Measurements from ENCODE around the gene RAB40C.
"Not testable (repeated sequence)": the region's sequence is repeated elsewhere in the genome, so short reads cannot be mapped to it uniquely, and the experiment has no call there.

RAB40C gene

DNA sequence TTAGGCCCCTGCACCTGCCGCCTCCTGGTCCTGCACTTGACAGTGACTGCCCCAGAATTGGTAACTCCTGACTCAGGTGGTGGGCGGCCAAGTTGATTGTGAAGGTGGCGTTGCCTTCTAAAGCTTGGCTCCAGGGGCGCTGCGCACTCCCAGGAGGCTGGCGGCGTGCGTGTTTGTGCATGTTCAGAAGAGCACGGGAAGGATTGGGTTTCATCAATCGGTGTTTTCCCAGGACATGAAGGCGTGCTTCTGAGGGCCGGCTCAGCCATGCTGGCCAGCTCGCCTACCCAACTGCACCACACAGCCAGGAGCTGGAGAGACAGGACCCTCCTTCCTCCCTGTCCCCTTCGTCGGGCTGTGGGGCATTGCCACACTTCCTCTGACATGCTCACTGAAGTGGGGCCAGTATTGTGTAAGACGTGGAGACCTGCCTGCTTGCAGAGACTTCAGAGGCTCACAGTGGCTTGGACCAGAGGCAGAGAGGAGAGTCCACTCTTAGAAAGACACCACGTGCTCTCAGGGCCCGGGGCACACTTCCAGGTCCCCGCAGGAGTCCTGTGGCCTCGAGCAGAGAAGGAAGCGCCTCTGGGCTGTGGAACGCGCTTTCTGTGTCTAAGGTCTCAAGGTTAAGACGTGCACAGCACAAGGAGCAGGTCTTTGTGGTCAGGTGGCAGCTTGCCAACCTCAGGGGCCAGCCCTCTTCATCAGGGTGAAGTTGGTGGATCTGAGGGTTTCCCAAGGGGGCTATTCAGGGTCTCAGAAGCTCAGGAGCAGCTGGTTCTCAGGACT, 2.8 kb downstream of the RAB40C start:
- Histone ChIP-seq H3K36me3 (ENCODE audit: control insufficient read depth, insufficient read depth, low read length) (peaks cover 8% of the 10 kb centered on the region), H3K27ac (ENCODE audit: low read depth, low read length) (no peak overlapping the region), H3K4me3 (ENCODE audit: low read length) (peak overlapping the region; percentile 21), H3K4me1 (ENCODE audit: control insufficient read depth, insufficient read depth, low read length) (peaks cover 15% of the 10 kb centered on the region), H3K9ac (ENCODE audit: low read length) (peak overlapping the region; percentile 27), H3K27me3 (ENCODE audit: control insufficient read depth, insufficient read depth, low read length) (no peaks in the 10 kb centered on the region)

DNA sequence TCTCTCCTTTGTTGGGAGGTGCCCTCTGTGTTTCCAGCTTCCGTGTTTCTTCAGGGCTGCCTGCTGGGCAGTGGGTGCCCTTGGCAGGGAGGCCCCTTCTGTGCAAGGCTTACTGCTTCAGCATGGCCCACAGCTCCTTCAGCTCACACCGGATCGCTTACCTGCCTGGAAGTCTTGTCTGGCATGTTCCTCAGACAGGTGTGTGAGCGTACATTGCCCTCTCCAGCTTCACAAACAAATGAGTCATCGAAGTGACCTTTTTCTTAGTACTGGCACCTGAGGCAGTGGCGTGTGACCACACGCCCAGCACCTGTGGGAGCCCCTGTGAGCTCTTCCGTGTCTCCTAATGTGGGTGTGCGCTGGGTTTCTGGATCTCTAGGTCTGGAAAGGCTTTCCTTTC, 3.5 kb downstream of the RAB40C start:
- no peak overlapping the region for H3K27ac ChIP-seq (ENCODE audit: low read depth, low read length)
- peaks cover 8% of the 10 kb centered on the region for H3K36me3 ChIP-seq (ENCODE audit: control insufficient read depth, insufficient read depth, low read length)
- H3K9ac ChIP-seq (ENCODE audit: low read length), result no peak overlapping the region
- H3K4me1 ChIP-seq (ENCODE audit: control insufficient read depth, insufficient read depth, low read length), result peaks cover 10% of the 10 kb centered on the region
- H3K4me3 ChIP-seq (ENCODE audit: low read length), result no peak overlapping the region
- no peaks in the 10 kb centered on the region for H3K27me3 ChIP-seq (ENCODE audit: control insufficient read depth, insufficient read depth, low read length)

DNA sequence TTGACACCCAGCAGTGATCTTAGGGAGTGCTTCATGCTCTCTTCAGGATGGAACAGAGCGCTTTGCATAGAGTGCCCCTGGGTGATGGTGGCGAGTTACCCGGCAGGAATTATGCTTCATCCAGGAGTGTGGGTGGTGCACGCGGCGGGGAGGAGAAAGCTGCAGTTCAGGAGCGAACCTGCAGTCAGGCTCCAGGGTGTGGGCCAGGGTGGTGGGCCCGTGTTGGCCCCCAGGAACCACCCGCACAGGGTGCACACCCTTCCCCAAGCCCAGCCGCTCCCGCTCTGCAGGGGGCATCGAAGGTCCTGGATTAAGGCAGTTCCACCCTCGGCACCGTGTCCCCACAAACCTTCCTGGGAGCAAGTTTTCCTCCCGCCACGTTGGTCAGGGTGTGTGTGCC, 3.9 kb downstream of the RAB40C start:
- Histone ChIP-seq H3K27ac (ENCODE audit: low read depth, low read length) (no peak overlapping the region), H3K9ac (ENCODE audit: low read length) (no peak overlapping the region), H3K4me3 (ENCODE audit: low read length) (peak overlapping the region; percentile 2), H3K27me3 (ENCODE audit: control insufficient read depth, insufficient read depth, low read length) (no peaks in the 10 kb centered on the region), H3K4me1 (ENCODE audit: control insufficient read depth, insufficient read depth, low read length) (peaks cover 9% of the 10 kb centered on the region), H3K36me3 (ENCODE audit: control insufficient read depth, insufficient read depth, low read length) (peaks cover 8% of the 10 kb centered on the region)

DNA sequence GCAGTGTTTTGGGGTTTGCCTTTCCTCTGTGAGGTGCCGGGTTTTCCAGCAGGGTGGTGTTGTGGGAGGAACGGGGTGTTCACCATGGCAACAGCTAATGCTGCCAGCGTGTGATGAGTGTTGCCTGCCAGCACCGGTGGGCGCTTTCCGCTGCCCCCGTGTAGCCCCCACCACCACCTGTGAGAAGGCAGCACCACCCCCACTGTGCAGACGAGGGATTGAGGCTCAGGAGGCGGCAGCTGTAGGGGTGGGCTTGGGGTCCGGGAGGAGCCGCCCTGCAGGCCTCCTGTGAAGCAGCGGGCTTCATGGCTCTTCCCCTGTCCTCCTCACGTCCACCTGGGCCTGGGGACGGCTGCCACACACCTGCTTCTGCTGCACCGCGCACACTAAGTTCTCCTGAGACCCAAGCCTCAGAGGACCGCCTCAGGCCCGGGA, 5.2 kb downstream of the RAB40C start:
- no peak overlapping the region for H3K4me3 ChIP-seq (ENCODE audit: low read length)
- peaks cover 9% of the 10 kb centered on the region for H3K4me1 ChIP-seq (ENCODE audit: control insufficient read depth, insufficient read depth, low read length)
- H3K27me3 ChIP-seq (ENCODE audit: control insufficient read depth, insufficient read depth, low read length), result no peaks in the 10 kb centered on the region
- H3K27ac ChIP-seq (ENCODE audit: low read depth, low read length), result no peak overlapping the region
- H3K36me3 ChIP-seq (ENCODE audit: control insufficient read depth, insufficient read depth, low read length), result peaks cover 15% of the 10 kb centered on the region
- H3K9ac ChIP-seq (ENCODE audit: low read length), result no peak overlapping the region

DNA sequence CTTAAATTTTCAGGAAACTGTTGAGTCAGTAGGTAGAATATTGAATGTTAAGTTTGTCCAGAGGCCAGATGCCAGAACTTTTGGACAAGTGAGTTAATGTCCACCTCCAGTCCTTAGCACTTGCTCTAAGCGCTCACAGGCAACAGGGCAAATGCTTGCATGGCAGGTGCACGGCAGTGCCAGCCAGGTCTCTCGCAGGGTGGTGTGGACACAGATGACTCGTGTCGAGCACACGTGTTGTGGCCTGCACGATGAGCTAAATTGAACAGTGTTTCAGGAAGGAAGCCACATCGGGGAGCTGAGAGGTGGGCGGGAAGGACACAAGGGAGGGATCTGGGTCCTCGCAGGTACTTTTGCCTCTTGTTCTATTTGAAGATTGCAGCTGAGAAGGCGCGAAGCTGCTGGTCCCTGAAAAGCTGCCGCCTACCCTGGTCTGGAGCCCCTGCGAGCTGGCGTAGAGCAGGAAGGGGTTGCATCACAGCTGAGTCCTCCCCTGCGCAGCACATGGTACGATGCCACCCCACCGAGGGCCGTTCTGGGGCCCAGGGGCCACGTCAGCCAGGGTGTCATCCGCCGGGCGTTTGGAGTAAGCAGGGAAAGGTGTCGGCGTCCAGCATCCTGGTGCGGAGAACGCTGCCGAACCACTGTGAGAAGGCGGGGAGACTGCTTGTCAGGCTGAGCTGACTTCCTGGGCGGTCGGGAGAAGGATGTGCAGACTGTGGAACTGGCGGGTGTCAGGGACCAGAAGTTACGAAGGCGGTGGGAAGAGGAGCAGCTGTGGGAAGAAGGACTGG, 6.3 kb downstream of the RAB40C start:
- Histone ChIP-seq H3K4me3 (ENCODE audit: low read length) (no peak overlapping the region), H3K9ac (ENCODE audit: low read length) (no peak overlapping the region), H3K36me3 (ENCODE audit: control insufficient read depth, insufficient read depth, low read length) (peaks cover 15% of the 10 kb centered on the region), H3K27ac (ENCODE audit: low read depth, low read length) (no peak overlapping the region), H3K27me3 (ENCODE audit: control insufficient read depth, insufficient read depth, low read length) (no peaks in the 10 kb centered on the region), H3K4me1 (ENCODE audit: control insufficient read depth, insufficient read depth, low read length) (peaks cover 2% of the 10 kb centered on the region)

DNA sequence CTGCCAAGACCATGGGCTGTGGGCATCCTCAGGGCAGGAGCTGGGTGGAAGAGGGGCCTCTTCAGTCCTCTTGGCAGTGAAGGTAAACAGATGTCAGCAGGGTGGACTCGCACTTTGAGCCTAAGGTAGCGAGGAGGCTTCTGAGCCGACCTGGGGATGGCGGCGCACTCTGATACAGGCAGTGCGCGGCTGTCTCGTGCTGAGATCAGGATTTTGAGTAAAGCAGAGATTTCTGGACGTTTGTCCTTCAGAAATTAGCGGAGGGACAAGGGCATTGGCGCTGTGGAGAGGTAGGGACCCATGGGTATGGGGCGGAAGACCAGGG, 6.8 kb downstream of the RAB40C start:
- Histone ChIP-seq H3K27ac (ENCODE audit: low read depth, low read length) (no peak overlapping the region), H3K4me1 (ENCODE audit: control insufficient read depth, insufficient read depth, low read length) (no peaks in the 10 kb centered on the region)

DNA sequence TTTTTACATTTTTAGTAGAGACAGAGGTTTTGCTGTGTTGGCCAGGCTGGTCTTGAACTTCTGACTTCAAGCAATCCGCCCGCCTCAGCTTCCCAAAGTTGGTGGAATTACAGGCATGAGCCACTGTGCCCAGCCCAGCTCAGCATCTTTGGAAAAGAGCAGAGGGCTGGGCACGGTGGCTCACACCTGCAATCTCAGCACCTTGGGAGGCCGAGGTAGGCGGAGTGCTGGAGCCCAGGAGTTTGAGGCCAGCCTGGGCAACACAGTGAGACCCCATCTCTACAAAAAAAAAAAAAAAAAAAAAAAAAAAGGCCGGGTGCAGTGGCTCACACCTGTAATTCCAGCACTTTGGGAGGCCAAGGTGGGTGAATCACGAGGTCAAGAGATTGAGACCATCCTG, 7.8 kb downstream of the RAB40C start:
- not testable (repeated sequence) for H3K4me3 ChIP-seq (ENCODE audit: low read length); H3K9ac ChIP-seq (ENCODE audit: low read length); H3K4me1 ChIP-seq (ENCODE audit: control insufficient read depth, insufficient read depth, low read length); H3K27ac ChIP-seq (ENCODE audit: low read depth, low read length); H3K27me3 ChIP-seq (ENCODE audit: control insufficient read depth, insufficient read depth, low read length)
- peaks cover 15% of the 10 kb centered on the region for H3K36me3 ChIP-seq (ENCODE audit: control insufficient read depth, insufficient read depth, low read length)

More for the DNA sequence above, 6.8 kb downstream of the RAB40C start:
- Histone ChIP-seq H3K9ac (ENCODE audit: low read length) (no peak overlapping the region), H3K36me3 (ENCODE audit: control insufficient read depth, insufficient read depth, low read length) (peaks cover 15% of the 10 kb centered on the region), H3K4me3 (ENCODE audit: low read length) (no peak overlapping the region), H3K27me3 (ENCODE audit: control insufficient read depth, insufficient read depth, low read length) (no peaks in the 10 kb centered on the region)

DNA sequence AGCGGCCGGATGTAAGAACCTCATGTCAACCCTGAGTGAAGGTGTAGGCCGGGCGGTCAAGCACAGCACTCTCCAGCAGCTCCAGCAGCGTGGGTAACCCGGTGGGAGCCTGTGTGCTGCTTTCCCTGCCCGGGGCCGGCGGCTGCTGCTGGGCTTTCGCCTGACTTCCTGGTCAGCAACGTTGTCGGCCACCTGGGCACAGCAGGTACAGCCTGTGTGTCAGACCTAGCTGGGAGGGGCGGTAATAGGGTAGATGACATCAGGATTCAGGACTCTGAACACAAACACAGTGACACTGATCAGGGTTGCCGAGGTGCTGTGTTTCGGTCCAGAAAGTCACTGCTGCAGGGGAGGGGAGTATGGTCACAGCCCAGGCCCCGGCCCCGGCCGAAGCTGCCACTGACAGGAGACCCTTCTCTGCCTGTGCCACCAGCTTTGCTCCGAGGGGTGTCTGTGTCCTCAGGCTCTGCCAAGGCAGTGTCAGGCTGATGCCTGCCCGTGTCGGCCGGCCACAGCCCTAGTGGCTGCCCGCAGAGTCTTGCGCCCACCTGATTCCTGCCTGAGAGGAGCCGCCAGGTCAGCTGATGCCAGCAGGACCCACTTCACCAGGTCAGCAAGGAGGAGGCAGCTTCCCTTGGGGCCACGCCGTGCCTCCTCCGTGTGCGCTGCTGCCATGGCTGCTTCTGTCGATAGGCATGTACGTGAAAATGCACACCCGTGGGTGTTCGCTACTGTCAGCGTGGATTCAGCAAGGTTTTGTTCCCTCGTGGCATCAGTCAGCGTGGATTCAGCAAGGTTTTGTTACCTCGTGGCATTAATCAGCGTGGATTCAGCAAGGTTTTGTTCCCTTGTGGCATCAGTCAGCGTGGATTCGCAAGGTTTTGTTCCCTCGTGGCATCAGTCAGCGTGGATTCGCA, 9.2 kb downstream of the RAB40C start:
- Histone ChIP-seq H3K27ac (ENCODE audit: low read depth, low read length) (no peak overlapping the region), H3K36me3 (ENCODE audit: control insufficient read depth, insufficient read depth, low read length) (peaks cover 15% of the 10 kb centered on the region), H3K27me3 (ENCODE audit: control insufficient read depth, insufficient read depth, low read length) (no peaks in the 10 kb centered on the region), H3K4me1 (ENCODE audit: control insufficient read depth, insufficient read depth, low read length) (no peaks in the 10 kb centered on the region), H3K4me3 (ENCODE audit: low read length) (no peak overlapping the region), H3K9ac (ENCODE audit: low read length) (no peak overlapping the region)

DNA sequence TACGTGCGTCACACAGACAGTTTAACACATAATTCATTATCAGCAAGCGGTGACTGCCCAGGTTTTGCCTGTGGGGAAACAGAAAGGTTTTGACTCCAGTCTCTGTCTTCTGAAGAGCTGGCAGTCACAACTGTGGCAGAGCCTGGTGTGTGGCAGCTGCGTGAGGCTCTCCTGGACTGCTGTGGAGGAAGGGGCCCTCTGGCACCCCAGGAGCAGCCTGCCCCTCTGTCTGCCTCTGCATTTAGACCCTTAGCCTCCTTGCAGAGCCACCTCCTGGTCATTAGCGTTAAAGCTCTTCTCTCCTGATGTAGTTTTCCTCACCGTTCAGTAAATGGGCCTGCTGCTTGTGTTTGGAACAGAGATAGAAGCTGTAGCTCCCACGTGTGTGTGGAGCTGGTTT, 10.9 kb downstream of the RAB40C start:
- H3K9ac ChIP-seq (ENCODE audit: low read length), result no peak overlapping the region
- H3K36me3 ChIP-seq (ENCODE audit: control insufficient read depth, insufficient read depth, low read length), result peaks cover 13% of the 10 kb centered on the region
- no peaks in the 10 kb centered on the region for H3K4me1 ChIP-seq (ENCODE audit: control insufficient read depth, insufficient read depth, low read length)
- no peaks in the 10 kb centered on the region for H3K27me3 ChIP-seq (ENCODE audit: control insufficient read depth, insufficient read depth, low read length)
- no peak overlapping the region for H3K27ac ChIP-seq (ENCODE audit: low read depth, low read length)
- no peak overlapping the region for H3K4me3 ChIP-seq (ENCODE audit: low read length)

DNA sequence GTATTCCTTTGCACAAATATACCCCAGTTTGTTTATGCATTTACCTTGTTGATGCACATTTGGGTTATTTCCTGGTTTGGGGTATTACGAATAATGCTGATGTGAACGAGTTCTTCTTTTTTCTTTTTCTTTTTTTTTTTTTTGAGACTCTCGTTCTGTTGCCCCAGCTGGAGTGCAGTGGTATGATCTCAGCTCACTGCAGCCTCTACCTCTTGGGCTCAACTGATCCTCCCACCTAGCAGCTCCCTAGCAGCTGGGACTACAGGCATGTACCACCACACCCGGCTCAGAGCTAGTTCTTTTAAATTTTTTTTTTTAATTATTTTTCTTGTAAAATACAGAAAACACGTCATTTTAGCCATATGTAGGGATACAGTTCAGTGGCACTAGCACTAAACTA, 14.1 kb downstream of the RAB40C start:
- Histone ChIP-seq H3K27ac (ENCODE audit: low read depth, low read length) (no peak overlapping the region), H3K9ac (ENCODE audit: low read length) (no peak overlapping the region), H3K27me3 (ENCODE audit: control insufficient read depth, insufficient read depth, low read length) (no peaks in the 10 kb centered on the region), H3K4me3 (ENCODE audit: low read length) (no peak overlapping the region), H3K4me1 (ENCODE audit: control insufficient read depth, insufficient read depth, low read length) (no peaks in the 10 kb centered on the region), H3K36me3 (ENCODE audit: control insufficient read depth, insufficient read depth, low read length) (peaks cover 6% of the 10 kb centered on the region)

DNA sequence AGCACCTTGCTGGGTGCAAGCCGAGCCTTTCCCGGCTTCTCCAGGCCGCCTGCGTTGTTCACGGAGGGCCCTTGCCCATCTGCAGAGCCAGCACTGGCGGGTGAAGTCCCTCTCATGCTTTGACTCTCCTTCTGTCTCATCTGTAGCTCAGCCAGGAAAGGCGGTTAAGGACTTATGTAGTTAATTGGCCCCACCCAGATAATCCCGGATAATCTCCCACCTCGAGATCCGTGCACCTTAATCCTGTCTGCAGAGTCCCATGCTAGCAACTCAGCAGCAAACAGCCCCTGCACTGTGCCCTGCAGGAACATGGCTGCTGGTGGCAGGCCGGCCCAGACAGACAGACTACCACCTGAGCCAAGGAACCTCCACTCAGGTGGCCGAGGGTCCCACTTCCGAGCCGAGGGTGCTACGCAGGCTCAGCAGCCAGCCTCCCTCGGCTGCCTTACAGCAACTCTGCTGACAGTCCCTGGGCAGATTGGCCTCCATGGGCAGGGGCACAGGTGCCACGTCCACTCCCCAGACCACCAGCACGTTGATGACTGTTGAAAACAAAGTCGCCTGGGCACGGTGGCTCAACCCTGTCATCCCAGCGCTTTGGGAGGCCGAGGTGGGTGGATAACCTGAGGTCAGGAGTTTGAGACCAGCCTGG, 16.9 kb downstream of the RAB40C start:
- H3K4me3 ChIP-seq (ENCODE audit: low read length), result no peak overlapping the region
- H3K27ac ChIP-seq (ENCODE audit: low read depth, low read length), result no peak overlapping the region
- no peaks in the 10 kb centered on the region for H3K27me3 ChIP-seq (ENCODE audit: control insufficient read depth, insufficient read depth, low read length)
- no peak overlapping the region for H3K9ac ChIP-seq (ENCODE audit: low read length)
- peaks cover 2% of the 10 kb centered on the region for H3K4me1 ChIP-seq (ENCODE audit: control insufficient read depth, insufficient read depth, low read length)
- no peaks in the 10 kb centered on the region for H3K36me3 ChIP-seq (ENCODE audit: control insufficient read depth, insufficient read depth, low read length)

DNA sequence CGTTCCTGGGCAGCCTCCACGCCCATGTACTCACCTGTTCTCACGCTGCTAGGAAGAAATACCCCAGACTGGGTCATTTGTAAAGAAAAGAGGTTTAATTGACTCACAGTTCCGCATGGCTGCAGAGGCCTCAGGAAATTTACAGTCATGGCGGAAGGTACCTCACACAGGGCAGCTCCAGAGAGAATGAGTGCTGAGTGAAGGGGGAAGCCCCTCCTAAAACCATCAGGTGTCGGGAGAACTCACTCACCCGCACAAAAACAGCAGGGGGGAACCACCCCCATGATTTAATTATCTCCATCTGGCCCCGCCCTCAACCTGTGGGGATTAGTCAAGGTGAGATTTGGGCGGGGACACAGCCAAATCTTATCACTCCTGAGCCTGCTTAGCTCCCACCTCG, 18.2 kb downstream of the RAB40C start:
- Histone ChIP-seq H3K27me3 (ENCODE audit: control insufficient read depth, insufficient read depth, low read length) (no peaks in the 10 kb centered on the region), H3K4me1 (ENCODE audit: control insufficient read depth, insufficient read depth, low read length) (peaks cover 2% of the 10 kb centered on the region), H3K9ac (ENCODE audit: low read length) (no peak overlapping the region), H3K4me3 (ENCODE audit: low read length) (no peak overlapping the region), H3K36me3 (ENCODE audit: control insufficient read depth, insufficient read depth, low read length) (no peaks in the 10 kb centered on the region), H3K27ac (ENCODE audit: low read depth, low read length) (no peak overlapping the region)

All from rectal smooth muscle tissue (tissue), 1 donor.